CMK (cell line): ENCODE measurements around the gene NDUFS7.

ENCODE experiments used
- DNase-seq: peaks from one replicate; pipeline ENCODE4 v3.0.0-alpha.2; 2010; ENCODE audit warnings: low read depth

The NDUFS7 gene

DNA sequence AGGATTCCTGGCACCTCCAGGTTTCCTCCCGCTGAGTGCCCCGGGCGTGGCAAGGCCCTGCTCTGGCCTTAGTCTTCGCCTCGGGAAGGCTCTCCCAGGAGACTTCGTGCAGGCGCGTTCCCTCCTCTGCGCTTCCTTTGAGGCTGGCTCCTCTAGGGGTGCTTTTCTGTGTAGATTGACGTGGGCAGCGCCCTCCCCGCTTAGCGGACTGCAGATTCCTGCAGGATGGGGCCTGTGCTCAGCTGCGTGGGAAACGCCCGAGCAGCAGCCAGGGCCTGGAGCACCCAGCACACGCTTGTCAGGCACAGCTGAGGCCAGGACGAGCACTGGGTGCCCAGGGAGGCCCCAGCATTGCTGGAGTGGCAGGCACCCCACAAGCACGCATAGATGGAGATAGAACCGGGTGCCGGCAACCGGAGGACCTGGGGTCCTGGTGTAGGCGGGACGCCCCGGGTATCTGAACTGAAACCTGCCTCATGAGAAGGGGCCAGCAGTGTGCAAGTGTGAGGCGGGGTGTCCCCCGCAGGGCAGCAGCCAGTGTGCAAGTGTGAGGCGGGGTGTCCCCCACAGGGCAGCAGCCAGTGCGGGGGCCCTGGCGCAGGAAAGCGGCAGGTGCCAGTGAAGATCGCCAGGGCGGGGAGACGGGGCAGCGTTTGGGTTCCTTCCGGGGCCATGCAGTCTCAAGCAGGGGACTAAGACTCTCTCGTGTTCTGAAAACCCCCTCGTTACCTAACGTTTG, 3.4 kb downstream of the NDUFS7 start:
- no peak for DNase-seq

DNA sequence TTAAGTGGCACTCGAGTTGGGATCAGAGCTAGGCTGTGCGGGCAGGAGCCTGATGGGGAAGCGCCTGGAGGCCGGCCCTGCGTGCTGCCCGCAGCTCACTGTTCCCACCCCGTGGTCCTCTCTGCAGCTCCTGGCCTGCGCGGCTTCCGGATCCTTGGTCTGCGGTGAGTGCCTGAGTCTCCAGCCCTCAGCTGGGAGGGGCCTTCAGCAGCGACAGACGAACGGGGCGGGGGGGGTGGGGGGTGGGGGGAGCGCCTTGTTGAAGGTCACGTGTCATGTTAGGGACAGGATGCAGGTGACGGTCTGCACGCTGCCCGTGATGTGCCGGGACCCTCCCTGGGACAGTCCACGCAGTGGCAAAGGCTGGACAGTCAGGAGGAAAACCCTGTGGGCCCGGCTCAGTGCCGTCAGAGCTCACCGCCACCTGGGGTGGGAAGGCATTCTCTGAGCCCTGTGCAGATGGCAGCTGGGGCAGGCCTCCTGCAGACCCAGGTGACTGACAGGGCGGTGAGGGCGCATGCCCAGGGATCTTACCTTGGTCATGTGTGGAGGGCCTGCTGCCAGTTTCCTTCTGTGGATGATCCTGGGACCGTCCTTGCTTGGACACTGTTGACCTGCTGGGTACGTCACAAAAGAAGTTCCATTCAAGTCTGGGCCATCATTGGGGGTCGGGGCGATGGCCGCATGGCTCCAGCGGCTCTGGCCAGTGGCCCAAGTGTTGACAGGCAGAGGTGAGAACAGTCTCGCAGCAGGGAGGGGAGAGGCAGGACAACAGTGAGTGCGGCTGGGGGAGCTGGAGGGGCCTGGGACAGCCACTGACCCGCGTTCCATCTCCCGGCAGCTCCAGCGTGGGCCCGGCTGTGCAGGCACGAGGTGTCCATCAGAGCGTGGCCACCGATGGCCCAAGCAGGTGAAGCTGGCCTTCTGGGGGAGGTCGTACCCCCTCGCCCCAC, 4.3 kb downstream of the NDUFS7 start:
- DNase-seq: no peak

DNA sequence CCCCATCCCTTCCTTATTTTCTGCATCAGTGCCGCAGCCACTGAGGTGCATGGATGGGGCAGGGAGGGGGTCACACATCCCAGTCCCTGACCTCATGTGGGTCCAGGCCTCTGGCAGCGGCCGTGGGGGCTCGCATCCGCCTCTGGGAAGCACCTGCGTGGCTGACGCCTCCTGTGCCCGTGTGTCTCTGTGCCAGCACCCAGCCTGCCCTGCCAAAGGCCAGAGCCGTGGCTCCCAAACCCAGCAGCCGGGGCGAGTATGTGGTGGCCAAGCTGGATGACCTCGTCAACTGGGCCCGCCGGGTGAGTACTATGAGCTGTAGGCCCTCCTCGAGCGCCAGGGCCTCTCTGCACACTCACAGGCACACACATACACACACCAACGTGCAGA, 4.9 kb downstream of the NDUFS7 start:
- no peak for DNase-seq

- DNase-seq: no peak
Observed at GRCh38 chr19:1389033-1389940, 5.6 kb downstream of the NDUFS7 start.

DNA sequence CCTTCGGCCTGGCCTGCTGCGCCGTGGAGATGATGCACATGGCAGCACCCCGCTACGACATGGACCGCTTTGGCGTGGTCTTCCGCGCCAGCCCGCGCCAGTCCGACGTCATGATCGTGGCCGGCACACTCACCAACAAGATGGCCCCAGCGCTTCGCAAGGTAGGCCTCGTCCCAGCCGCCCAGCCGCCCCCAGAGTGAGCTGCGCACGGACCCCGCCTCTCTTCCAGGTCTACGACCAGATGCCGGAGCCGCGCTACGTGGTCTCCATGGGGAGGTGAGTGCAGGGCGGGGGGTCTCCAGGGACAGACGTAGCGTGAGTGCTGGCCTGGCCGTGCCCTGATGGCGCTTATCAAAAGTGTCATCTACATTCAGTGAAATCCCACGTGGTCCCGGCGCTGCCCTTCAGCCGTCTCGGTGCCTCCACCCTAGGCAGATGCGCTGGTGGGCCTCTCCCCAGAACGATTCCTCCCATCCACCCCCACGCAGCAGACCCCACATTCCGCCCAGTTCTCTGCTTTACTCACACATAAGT, 7.2 kb downstream of the NDUFS7 start:
- no peak for DNase-seq

GRCh38 chr19:1392407-1392806, 8.7 kb downstream of the NDUFS7 start:
- no peak for DNase-seq

DNA sequence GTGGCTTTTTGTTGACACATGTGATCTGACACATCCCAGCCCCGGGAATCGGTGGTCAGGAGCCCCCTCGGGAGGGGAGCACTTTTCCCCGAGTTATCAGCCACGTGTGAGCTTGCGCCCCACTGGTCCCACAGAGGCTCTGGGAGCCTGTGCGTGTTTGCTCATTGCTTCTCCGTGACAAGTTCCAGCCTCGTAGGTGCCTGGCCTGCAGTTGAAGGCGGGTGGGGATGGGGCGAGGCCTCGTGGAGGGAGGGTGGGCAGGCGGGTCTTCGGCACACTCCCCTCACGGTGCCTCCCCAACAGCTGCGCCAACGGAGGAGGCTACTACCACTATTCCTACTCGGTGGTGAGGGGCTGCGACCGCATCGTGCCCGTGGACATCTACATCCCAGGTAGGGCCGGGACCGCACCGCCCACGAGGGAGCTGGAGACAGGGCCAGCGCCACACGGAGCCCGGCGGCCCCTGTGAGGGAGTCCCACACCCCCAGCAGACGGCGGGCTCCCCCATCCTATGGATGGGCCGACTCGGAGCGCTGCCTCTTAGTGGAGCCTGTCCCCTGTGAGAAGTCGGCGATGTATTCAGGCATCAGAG, 9.3 kb downstream of the NDUFS7 start:
- DNase-seq: no peak

GRCh38 chr19:1393841-1394240, 10.1 kb downstream of the NDUFS7 start:
- no peak for DNase-seq

DNA sequence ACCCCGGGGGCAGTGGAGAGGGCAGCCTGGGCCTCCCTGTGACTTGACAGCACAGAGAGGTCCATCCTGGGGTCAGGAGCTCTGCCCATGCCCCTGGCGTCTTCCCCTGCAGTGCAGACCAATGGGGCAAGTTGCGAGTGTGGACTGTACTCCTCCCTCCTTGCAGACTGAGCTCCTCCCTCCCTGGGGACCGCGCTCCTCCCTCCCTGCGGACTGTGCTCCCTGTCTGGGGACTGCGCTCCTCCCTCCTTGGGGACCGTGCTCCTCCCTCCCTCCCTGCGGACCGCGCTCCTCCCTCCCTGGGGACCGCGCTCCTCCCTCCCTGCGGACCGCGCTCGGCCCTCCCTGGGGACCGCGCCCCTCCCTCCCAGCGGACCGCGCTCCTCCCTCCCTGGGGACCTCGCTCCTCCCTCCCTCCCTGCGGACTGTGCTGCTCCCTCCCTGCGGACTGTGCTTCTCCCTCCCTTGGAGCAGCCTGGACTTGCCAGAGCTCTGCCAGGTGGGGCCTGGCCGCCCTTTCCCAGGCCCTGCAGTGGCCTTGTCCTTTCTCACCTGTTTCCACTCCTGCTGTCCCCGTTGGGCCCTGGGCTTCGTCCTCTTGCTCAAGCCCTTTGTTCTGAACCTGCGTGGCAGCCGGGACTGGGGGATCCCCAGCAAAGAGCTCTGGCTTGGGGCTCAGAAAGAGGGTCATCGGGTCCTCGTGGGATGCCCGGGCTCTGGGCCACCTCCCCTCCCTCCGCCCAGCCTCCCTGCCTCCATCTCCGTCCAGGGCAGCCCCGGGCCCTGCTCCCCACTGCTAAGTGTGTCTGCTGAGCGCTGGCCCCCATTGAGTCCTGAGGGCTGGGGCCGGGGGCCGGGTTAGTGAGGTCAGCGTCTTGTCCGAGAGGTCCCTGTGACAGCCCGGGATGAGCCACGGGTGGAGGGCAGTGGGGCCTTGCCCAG, 10.8 kb downstream of the NDUFS7 start:
- DNase-seq: no peak

- DNase-seq: no peak
Observed at GRCh38 chr19:1395194-1396018, 11.7 kb downstream of the NDUFS7 start.

DNA sequence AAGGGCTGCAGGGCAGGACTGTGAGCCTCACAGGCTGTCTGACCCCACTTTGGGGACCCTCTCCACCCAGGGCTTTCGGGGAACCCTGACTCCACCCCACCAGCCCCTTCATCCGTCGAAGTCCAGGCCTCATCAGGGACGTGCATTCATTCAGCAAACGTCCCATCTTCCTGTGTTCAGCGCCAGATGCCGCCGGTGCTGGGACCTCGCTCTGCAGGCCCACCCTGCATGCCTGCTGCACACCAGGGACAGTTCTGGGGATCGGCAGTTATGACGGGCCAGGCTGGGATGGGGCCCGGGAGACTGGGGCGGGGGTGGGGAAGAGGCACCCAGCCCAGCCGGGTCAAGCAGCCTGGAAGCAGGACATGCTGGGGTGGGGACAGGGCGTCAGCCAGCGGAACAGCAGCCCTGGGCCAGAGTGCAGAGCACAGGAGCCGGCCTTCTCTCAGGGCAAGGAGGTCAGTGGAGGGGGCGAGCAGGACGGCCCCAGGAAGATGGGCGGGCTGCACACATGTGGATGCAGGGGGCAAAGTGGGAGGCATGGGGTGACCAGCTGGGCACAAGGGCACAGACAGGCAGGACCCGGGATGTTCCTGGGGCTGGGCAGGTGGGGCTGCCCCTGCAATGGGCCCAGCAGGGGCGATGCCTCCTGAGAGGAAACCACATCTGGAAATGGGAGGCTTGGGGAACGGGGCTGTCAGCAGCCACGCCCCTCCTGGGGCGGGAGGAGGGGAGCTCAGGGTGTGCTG, 12.5 kb downstream of the NDUFS7 start:
- no peak for DNase-seq

- no peak for DNase-seq
Observed at GRCh38 chr19:1396768-1397679, 13.3 kb downstream of the NDUFS7 start.

GRCh38 chr19:1397838-1398237, 14.1 kb downstream of the NDUFS7 start:
- no peak for DNase-seq

DNA sequence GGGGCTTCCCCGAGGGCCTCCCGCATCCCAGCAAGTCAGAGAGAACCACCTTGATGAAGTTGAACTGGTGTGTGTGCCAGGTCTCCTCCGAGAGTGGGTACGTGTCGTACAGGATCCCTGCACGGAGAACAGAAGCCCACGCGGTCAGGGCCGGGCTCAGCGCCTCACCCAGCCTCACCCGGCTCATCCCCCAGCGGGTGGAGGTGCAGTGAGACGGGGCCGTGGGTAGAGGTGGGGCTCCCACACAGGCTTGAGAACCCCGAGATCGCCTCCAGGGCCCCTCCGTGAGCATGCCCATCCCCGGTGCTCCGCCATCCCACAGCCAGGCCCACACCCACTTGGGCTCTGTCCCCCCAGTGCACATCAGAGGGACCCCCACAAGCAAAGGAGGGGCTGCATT, 15.4 kb downstream of the NDUFS7 start:
- no peak for DNase-seq

GRCh38 chr19:1399745-1400144, 16.0 kb downstream of the NDUFS7 start:
- no peak for DNase-seq

DNA sequence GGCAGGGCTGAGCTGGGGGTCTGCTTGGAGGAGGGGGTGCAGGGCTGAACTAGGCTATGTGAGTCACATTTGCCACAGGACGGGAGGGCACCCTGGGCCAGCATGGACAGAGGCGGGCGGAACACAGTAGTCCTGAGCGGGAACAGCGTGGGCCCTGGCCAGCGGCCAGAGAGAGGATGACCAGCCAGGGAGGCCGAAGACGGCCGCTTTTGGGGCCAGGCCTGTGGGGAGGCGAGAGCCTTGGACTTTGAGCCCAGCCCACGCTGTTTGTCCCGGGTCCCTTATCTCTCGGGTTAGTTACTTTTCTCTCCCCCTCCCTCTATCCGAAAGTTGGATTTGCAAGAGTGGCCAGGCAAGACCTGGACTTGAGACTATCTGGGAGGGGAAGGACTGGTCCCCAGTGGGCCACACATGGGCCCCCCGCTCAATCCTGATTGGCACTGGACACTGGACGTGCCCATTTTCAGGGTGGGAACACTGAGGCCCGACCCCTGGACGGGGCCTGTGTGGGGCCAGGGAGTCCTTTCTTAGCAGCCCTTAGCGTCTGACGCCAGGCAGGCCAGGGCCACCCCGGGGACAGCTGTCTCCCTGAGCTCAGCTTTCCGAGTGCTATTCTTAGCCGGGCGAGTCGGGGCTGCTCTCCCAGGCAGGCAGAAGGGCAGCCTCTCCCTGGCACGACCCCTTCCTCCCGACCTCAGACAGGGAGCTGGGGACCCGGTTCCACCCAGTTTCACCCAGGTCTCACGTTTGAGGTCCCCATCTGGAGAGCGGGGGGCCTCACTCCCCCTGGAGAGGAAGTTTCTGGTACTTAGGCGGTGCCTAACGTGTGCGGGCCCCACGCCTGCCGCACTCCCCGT, 16.8 kb downstream of the NDUFS7 start:
- DNase-seq: no peak
